Body of pancreas (tissue), 4 donors: ENCODE results near the gene ZNF135. TPM values are rescaled to one million over a fixed set of nuclear protein-coding genes. Genes with fewer than 3 reads are reported as not detected.

Experiments used
- ATAC-seq: fragments of 150-250 bp; one replicate; pipeline ENCODE4 v1.9.1; 2016
- DNase-seq, 4 donors: peaks; one replicate each; pipeline ENCODE4 v3.0.0-alpha.2; 2019
- H3K27ac ChIP-seq, 4 donors: fragments of 200-600 bp; sonication (generic); 1 replicate in 3 of 4; 2 replicates in 1 of 4; pipeline versions ENCODE4 v1.5.1 to v1.6.1; 2016 to 2019; ENCODE audit warnings: mild to moderate bottlenecking in 1 of 4, mixed read lengths in 1 of 4, moderate library complexity in 1 of 4
- H3K27me3 ChIP-seq, 2 donors: fragments of 200-600 bp; sonication (generic); one replicate each; pipeline ENCODE4 v1.6.0; 2016; ENCODE audit warnings: mild to moderate bottlenecking in 1 of 2
- H3K36me3 ChIP-seq, 2 donors: fragments of 200-600 bp; sonication (generic); replicated peaks in 1 of 2; 2 replicates each; pipeline ENCODE4 v1.5.1; 2016; ENCODE audit warnings: low read depth in 2 of 2; ENCODE audit not compliant: insufficient read depth in 1 of 2
- H3K4me1 ChIP-seq: fragments of 200-600 bp; sonication (generic); one replicate; pipeline ENCODE4 v1.6.0; 2016
- H3K4me3 ChIP-seq, 2 donors: fragments of 200-600 bp; sonication (generic); 1 replicate in 1 of 2; 2 replicates in 1 of 2; pipeline ENCODE4 v1.5.1; 2016 to 2019
- H3K9me3 ChIP-seq, 3 donors: fragments of 200-600 bp; sonication (generic); 1 replicate in 2 of 3; 2 replicates in 1 of 3; pipeline ENCODE4 v1.5.1; 2016
- CTCF ChIP-seq, 7 experiments: fragments of 450-650 bp in 4 of 7; fragments of 200-600 bp in 3 of 7; sonication (generic) in 3 of 7; IDR thresholded peaks; one replicate each; pipeline ENCODE4 v1.5.1; 2016 to 2019; ENCODE audit warnings: antibody characterized with exemption in 7 of 7
- POLR2A ChIP-seq, 3 donors: fragments of 450-650 bp; IDR thresholded peaks; one replicate each; pipeline ENCODE4 v1.6.1; 2016; ENCODE audit warnings: antibody characterized with exemption in 3 of 3, mild to moderate bottlenecking in 2 of 3
- WGBS, 2 donors: methylation state at CpG; one replicate each; pipeline ENCODE4 v1.1.5; 2017; 5-methylcytosine and 5-hydroxymethylcytosine counted together
- intact Hi-C: fragments of 100-400 bp; cut with DNase I; formaldehyde crosslinking; loops from one replicate; pipeline ENCODE4 v1.15.1; 2023
- total RNA-seq, 2 donors: library from RNA; depleted of rRNA; stranded (reverse); fragments of >200 nt; gene quantifications; one replicate each; pipeline ENCODE4 v1.1.0, GENCODE V29; 2016

Gene ZNF135
- total RNA-seq, 2 donors from 2014 or later = 3.9 to 4.9 TPM

GRCh38 chr19:58052256-58052655 lies 6.8 kb upstream of the ZNF135 start:
- H3K27me3 ChIP-seq = no peaks in the 10 kb centered on the region
- ATAC-seq = no peak
- intact Hi-C loops = no loop called here
- peaks cover 0 to 28% (median 0%) of the 10 kb centered on the region in 3 donors for H3K9me3 ChIP-seq
- DNase-seq = no peak
- no peak for TF ChIP-seq POLR2A (IDR thresholded peaks at IDR 0.05)
- TF ChIP-seq CTCF (IDR thresholded peaks at IDR 0.05) = no peak
- H3K27ac ChIP-seq = no peak overlapping the region
- H3K4me1 ChIP-seq = no peaks in the 10 kb centered on the region
- WGBS, 2 donors = 85 to 94% methylated on average over 4 to 15 of the region's 16 CpGs
- H3K36me3 ChIP-seq = no peaks in the 10 kb centered on the region
- no peak overlapping the region for H3K4me3 ChIP-seq

- intact Hi-C loops = no loop called here
- TF ChIP-seq CTCF (IDR thresholded peaks at IDR 0.05) (no peak), POLR2A (IDR thresholded peaks at IDR 0.05) (no peak)
- H3K9me3 ChIP-seq = peaks cover 0 to 33% (median 0%) of the 10 kb centered on the region in 3 donors
- H3K4me3 ChIP-seq = no peak overlapping the region
- H3K27ac ChIP-seq = no peak overlapping the region
- no peaks in the 10 kb centered on the region for H3K27me3 ChIP-seq
- no peak for DNase-seq
- H3K36me3 ChIP-seq = no peaks in the 10 kb centered on the region
- 82 to 98% methylated on average over 13 to 30 of the region's 30 CpGs for WGBS, 2 donors
- H3K4me1 ChIP-seq = no peaks in the 10 kb centered on the region
- ATAC-seq = no peak
Observed at GRCh38 chr19:58053480-58054156, 5.5 kb upstream of the ZNF135 start.

GRCh38 chr19:58054901-58055874 lies 3.9 kb upstream of the ZNF135 start:
- Histone ChIP-seq H3K27me3 (no peaks in the 10 kb centered on the region), H3K4me3 (no peak overlapping the region), H3K36me3 (no peaks in the 10 kb centered on the region), H3K4me1 (peaks cover 7% of the 10 kb centered on the region), H3K27ac (peak overlapping the region in 3 of 4 donors; percentile 21 to 67 (median 64)), H3K9me3 (peaks cover 0 to 28% (median 0%) of the 10 kb centered on the region in 3 donors)
- ATAC-seq (peak; percentile 5), DNase-seq (peak; percentile 25 to 49 (median 42))
- 19 to 26% methylated on average over 37 of the region's 37 CpGs for WGBS, 2 donors
- intact Hi-C loops = no loop called here
- TF ChIP-seq CTCF (IDR thresholded peaks at IDR 0.05) (peak in 2 of 7 experiments; percentile 17 to 21), POLR2A (IDR thresholded peaks at IDR 0.05) (peak in 2 of 3 donors; percentile 13 to 22)

DNA sequence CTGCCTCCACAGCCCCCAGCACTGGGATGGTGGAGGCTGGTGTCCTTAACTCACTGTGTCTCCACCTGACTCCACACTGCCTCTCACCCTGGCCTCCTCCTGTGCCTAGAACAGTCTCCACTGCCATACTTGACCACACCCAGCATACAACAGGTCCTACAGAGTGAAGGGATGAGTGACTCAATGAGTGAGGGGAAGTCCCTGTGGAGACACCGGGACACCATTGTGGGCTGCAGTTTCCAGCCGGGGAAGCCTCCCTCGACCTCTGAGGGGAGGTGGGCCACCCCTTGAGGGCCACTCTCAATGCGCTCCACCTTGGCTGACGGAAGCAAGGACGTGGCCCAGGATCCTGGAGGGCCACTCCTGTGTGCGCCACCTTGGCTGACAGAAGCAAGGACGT lies 2.8 kb upstream of the ZNF135 start:
- WGBS, 2 donors = 76% methylated on average over 8 of the region's 8 CpGs; no CpG with 5 or more reads in 1 of the 2 donors
- intact Hi-C loops = no loop called here
- H3K36me3 ChIP-seq = no peaks in the 10 kb centered on the region
- TF ChIP-seq CTCF (IDR thresholded peaks at IDR 0.05) (no peak), POLR2A (IDR thresholded peaks at IDR 0.05) (no peak)
- ATAC-seq = no peak
- H3K9me3 ChIP-seq = peaks cover 0 to 25% (median 0%) of the 10 kb centered on the region in 3 donors
- no peak for DNase-seq
- no peaks in the 10 kb centered on the region for H3K27me3 ChIP-seq
- H3K27ac ChIP-seq = no peak overlapping the region
- no peak overlapping the region for H3K4me3 ChIP-seq
- H3K4me1 ChIP-seq = peaks cover 7% of the 10 kb centered on the region
